CD4-positive, alpha-beta memory T cell (primary cell): Measurements from ENCODE around the gene COL20A1. TPM values are rescaled to one million over a fixed set of nuclear protein-coding genes. Genes with fewer than 3 reads are reported as not detected.

Experiments used
- CTCF ChIA-PET: fragments of 350-600 bp; sonication (Branson Sonifier 250); formaldehyde crosslinking; loops from one replicate; lab custom pipeline; 2021; ENCODE audit warnings: inconsistent platforms; ENCODE audit not compliant: partially characterized antibody; lab: Charles Lee
- POLR2A ChIA-PET: fragments of 350-600 bp; sonication (Branson Sonifier 250); formaldehyde crosslinking; loops from one replicate; lab custom pipeline; 2021; ENCODE audit not compliant: partially characterized antibody; lab: Charles Lee
- DNase-seq, 5 donors: peaks; one replicate each; pipeline versions ENCODE4 v3.0.0 to v3.0.0-alpha.2; 2020 to 2022; ENCODE audit warnings: mixed read lengths in 1 of 5
- H3K27ac ChIP-seq: one replicate; pipeline ENCODE4 v1.7.0; 2013; ENCODE audit warnings: low read depth, low read length
- H3K27me3 ChIP-seq: 2 replicates; pipeline ENCODE4 v1.7.0; 2013; ENCODE audit warnings: mild to moderate bottlenecking, low read length, moderate library complexity; ENCODE audit not compliant: insufficient read depth
- H3K36me3 ChIP-seq: 2 replicates; pipeline ENCODE4 v1.7.0; 2013; ENCODE audit warnings: mild to moderate bottlenecking, low read length, moderate library complexity; ENCODE audit not compliant: insufficient read depth
- H3K4me1 ChIP-seq: 2 replicates; pipeline ENCODE4 v1.7.0; 2013; ENCODE audit warnings: mild to moderate bottlenecking, low read length, moderate library complexity; ENCODE audit not compliant: insufficient read depth
- H3K4me3 ChIP-seq, 2 donors: one replicate each; pipeline ENCODE4 v1.7.0; 2013; ENCODE audit warnings: low read length in 2 of 2, mild to moderate bottlenecking in 1 of 2
- H3K9me3 ChIP-seq, 2 donors: one replicate each; pipeline ENCODE4 v1.7.0; 2013; ENCODE audit warnings: low read length in 2 of 2, control low read depth in 1 of 2; ENCODE audit not compliant: control insufficient read depth in 1 of 2
- H3K27ac Mint-ChIP-seq, 7 donors: one replicate each; pipeline ENCODE4 v1.8.0; 2020 to 2021; ENCODE audit warnings: mixed read lengths in 7 of 7, mild to moderate bottlenecking in 6 of 7, inconsistent platforms in 3 of 7, moderate library complexity in 3 of 7
- H3K27me3 Mint-ChIP-seq, 2 donors: one replicate each; pipeline ENCODE4 v1.8.0; 2020 to 2021; ENCODE audit warnings: mixed read lengths in 2 of 2
- H3K36me3 Mint-ChIP-seq, 2 donors: one replicate each; pipeline ENCODE4 v1.8.0; 2020 to 2021; ENCODE audit warnings: mixed read lengths in 2 of 2, inconsistent platforms in 1 of 2, mild to moderate bottlenecking in 1 of 2
- H3K4me1 Mint-ChIP-seq, 4 donors: one replicate each; pipeline ENCODE4 v1.8.0; 2020 to 2021; ENCODE audit warnings: mixed read lengths in 4 of 4, mild to moderate bottlenecking in 1 of 4
- H3K4me3 Mint-ChIP-seq, 8 donors: one replicate each; pipeline ENCODE4 v1.8.0; 2020 to 2021; ENCODE audit warnings: mixed read lengths in 8 of 8, mild to moderate bottlenecking in 7 of 8, moderate library complexity in 6 of 8, inconsistent platforms in 3 of 8
- H3K9me3 Mint-ChIP-seq, 8 donors: one replicate each; pipeline ENCODE4 v1.8.0; 2020 to 2021; ENCODE audit warnings: mixed read lengths in 8 of 8, mild to moderate bottlenecking in 5 of 8, inconsistent platforms in 3 of 8, moderate library complexity in 1 of 8
- intact Hi-C: fragments of 100-400 bp; cut with micrococcal nuclease; formaldehyde crosslinking; loops from one replicate; pipeline ENCODE4 v1.15.1; 2023
- polyA plus RNA-seq, 2 donors: library from polyadenylated mRNA; unstranded; fragments of 300-500 nt; fragmentation: Illumina TruSeq; gene quantifications; one replicate each; pipeline ENCODE4 v1.2.3, GENCODE V29; 2021
- total RNA-seq, 2 experiments: library from RNA; stranded (reverse); gene quantifications; one replicate each; pipeline ENCODE4 v1.2.3, GENCODE V29; 2021

Gene COL20A1
- total and polyA plus RNA-seq, 4 experiments from 2014 or later, result 0.11 TPM; not detected in 3

- Mint-ChIP-seq H3K36me3 (no peaks in the 10 kb centered on the region), H3K27me3 (peaks cover 2% of the 10 kb centered on the region in 2 donors), H3K4me1 (no peaks in the 10 kb centered on the region), H3K27ac (no peak overlapping the region), H3K9me3 (no peaks in the 10 kb centered on the region), H3K4me3 (no peak overlapping the region)
- DNase-seq, result no peak
- ChIA-PET POLR2A (no interaction called here), CTCF (no interaction called here)
- H3K27me3 ChIP-seq, result no peaks in the 10 kb centered on the region
- no peaks in the 10 kb centered on the region for H3K36me3 ChIP-seq
- H3K4me1 ChIP-seq, result no peaks in the 10 kb centered on the region
- intact Hi-C loops, result no loop called here
- no peak overlapping the region for H3K27ac ChIP-seq
- H3K4me3 ChIP-seq, result no peak overlapping the region
- H3K9me3 ChIP-seq, result no peaks in the 10 kb centered on the region
These were observed 21.7 kb downstream of the COL20A1 start for GRCh38 chr20:63314566-63315239.

GRCh38 chr20:63315240-63315689 lies 22.3 kb downstream of the COL20A1 start:
- no peaks in the 10 kb centered on the region for H3K4me1 ChIP-seq
- H3K27me3 ChIP-seq, result no peaks in the 10 kb centered on the region
- no peak overlapping the region for H3K27ac Mint-ChIP-seq
- no peaks in the 10 kb centered on the region for H3K36me3 Mint-ChIP-seq
- H3K4me1 Mint-ChIP-seq, result no peaks in the 10 kb centered on the region
- H3K27me3 Mint-ChIP-seq, result peaks cover 2% of the 10 kb centered on the region in 2 donors
- no peak overlapping the region for H3K4me3 ChIP-seq
- H3K9me3 Mint-ChIP-seq, result no peaks in the 10 kb centered on the region
- CTCF ChIA-PET, result no interaction called here
- no peaks in the 10 kb centered on the region for H3K36me3 ChIP-seq
- H3K27ac ChIP-seq, result no peak overlapping the region
- intact Hi-C loops, result no loop called here
- H3K9me3 ChIP-seq, result no peaks in the 10 kb centered on the region
- POLR2A ChIA-PET, result no interaction called here
- H3K4me3 Mint-ChIP-seq, result no peak overlapping the region
- DNase-seq, result no peak

GRCh38 chr20:63315731-63316491 lies 22.9 kb downstream of the COL20A1 start:
- Histone ChIP-seq H3K4me1 (no peaks in the 10 kb centered on the region), H3K36me3 (no peaks in the 10 kb centered on the region), H3K27ac (no peak overlapping the region), H3K9me3 (no peaks in the 10 kb centered on the region), H3K4me3 (no peak overlapping the region), H3K27me3 (no peaks in the 10 kb centered on the region)
- Mint-ChIP-seq H3K27ac (no peak overlapping the region), H3K27me3 (peaks cover 0 to 2% of the 10 kb centered on the region in 2 donors), H3K4me3 (no peak overlapping the region), H3K4me1 (no peaks in the 10 kb centered on the region), H3K9me3 (no peaks in the 10 kb centered on the region), H3K36me3 (no peaks in the 10 kb centered on the region)
- no peak for DNase-seq
- CTCF ChIA-PET, result no interaction called here
- intact Hi-C loops, result no loop called here
- POLR2A ChIA-PET, result no interaction called here

GRCh38 chr20:63316502-63316921 lies 23.5 kb downstream of the COL20A1 start:
- Mint-ChIP-seq H3K36me3 (no peaks in the 10 kb centered on the region), H3K4me1 (no peaks in the 10 kb centered on the region), H3K9me3 (no peaks in the 10 kb centered on the region), H3K4me3 (no peak overlapping the region), H3K27ac (no peak overlapping the region), H3K27me3 (peaks cover 0 to 2% of the 10 kb centered on the region in 2 donors)
- Histone ChIP-seq H3K27me3 (no peaks in the 10 kb centered on the region), H3K4me1 (no peaks in the 10 kb centered on the region), H3K27ac (no peak overlapping the region), H3K9me3 (no peaks in the 10 kb centered on the region), H3K4me3 (no peak overlapping the region), H3K36me3 (no peaks in the 10 kb centered on the region)
- ChIA-PET POLR2A (no interaction called here), CTCF (no interaction called here)
- intact Hi-C loops, result no loop called here
- no peak for DNase-seq

GRCh38 chr20:63317061-63317460 lies 24.1 kb downstream of the COL20A1 start:
- Histone ChIP-seq H3K9me3 (no peaks in the 10 kb centered on the region), H3K4me3 (no peak overlapping the region), H3K36me3 (no peaks in the 10 kb centered on the region), H3K27me3 (no peaks in the 10 kb centered on the region), H3K4me1 (no peaks in the 10 kb centered on the region), H3K27ac (no peak overlapping the region)
- CTCF ChIA-PET, result no interaction called here
- Mint-ChIP-seq H3K27me3 (peaks cover 0 to 2% of the 10 kb centered on the region in 2 donors), H3K4me1 (no peaks in the 10 kb centered on the region), H3K9me3 (no peaks in the 10 kb centered on the region), H3K4me3 (no peak overlapping the region), H3K36me3 (no peaks in the 10 kb centered on the region), H3K27ac (no peak overlapping the region)
- POLR2A ChIA-PET, result no interaction called here
- DNase-seq, result no peak
- intact Hi-C loops, result no loop called here

GRCh38 chr20:63317601-63318291 lies 24.8 kb downstream of the COL20A1 start:
- Histone ChIP-seq H3K4me3 (no peak overlapping the region), H3K36me3 (no peaks in the 10 kb centered on the region), H3K27me3 (no peaks in the 10 kb centered on the region), H3K9me3 (no peaks in the 10 kb centered on the region), H3K27ac (no peak overlapping the region), H3K4me1 (no peaks in the 10 kb centered on the region)
- Mint-ChIP-seq H3K36me3 (no peaks in the 10 kb centered on the region), H3K9me3 (no peaks in the 10 kb centered on the region), H3K4me1 (no peaks in the 10 kb centered on the region), H3K4me3 (no peak overlapping the region), H3K27ac (no peak overlapping the region), H3K27me3 (peaks cover 0 to 2% of the 10 kb centered on the region in 2 donors)
- ChIA-PET CTCF (no interaction called here), POLR2A (no interaction called here)
- DNase-seq, result no peak
- intact Hi-C loops, result no loop called here

GRCh38 chr20:63318391-63319163 lies 25.6 kb downstream of the COL20A1 start:
- H3K36me3 ChIP-seq, result no peaks in the 10 kb centered on the region
- H3K4me3 ChIP-seq, result no peak overlapping the region
- Mint-ChIP-seq H3K27me3 (peaks cover 3 to 4% of the 10 kb centered on the region in 2 donors), H3K27ac (no peak overlapping the region), H3K4me3 (no peak overlapping the region), H3K36me3 (no peaks in the 10 kb centered on the region), H3K4me1 (no peaks in the 10 kb centered on the region), H3K9me3 (no peaks in the 10 kb centered on the region)
- intact Hi-C loops, result no loop called here
- no peaks in the 10 kb centered on the region for H3K4me1 ChIP-seq
- DNase-seq, result no peak
- POLR2A ChIA-PET, result no interaction called here
- no peaks in the 10 kb centered on the region for H3K27me3 ChIP-seq
- CTCF ChIA-PET, result no interaction called here
- no peak overlapping the region for H3K27ac ChIP-seq
- H3K9me3 ChIP-seq, result no peaks in the 10 kb centered on the region
